Activated CD4-positive, alpha-beta T cell treated with anti-CD3 and anti-CD28 coated beads for 48 hours (primary cell): ENCODE data around the gene DPYSL5.

Source experiments
- DNase-seq: peaks from one replicate; pipeline ENCODE4 v3.0.0-alpha.2; 2020

Gene DPYSL5

GRCh38 chr2:26997394-26997793 is 149.5 kb downstream of the DPYSL5 start:
- DNase-seq: no peak

DNA sequence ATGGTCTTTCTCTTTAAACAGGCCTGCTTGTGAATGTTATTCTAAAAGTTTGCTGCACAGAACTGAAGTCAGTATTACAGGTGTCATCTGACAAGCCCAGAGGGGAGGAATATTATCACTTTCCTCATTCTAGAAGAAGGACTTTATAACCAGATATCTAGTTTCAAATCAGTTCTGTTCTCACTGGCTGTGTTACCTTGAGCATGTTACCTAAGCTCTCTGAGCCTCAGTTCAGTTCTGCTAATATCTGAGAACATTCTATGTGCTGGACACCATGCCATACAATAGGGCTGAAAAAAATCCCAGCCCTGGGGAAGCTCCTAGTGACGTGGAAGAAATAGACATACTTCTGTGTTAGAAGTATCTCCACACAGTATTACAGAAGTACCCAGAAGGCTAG is 150.4 kb downstream of the DPYSL5 start:
- no peak for DNase-seq
